HS-27A (cell line): ENCODE measurements around the gene RUVBL1.

ENCODE experiments used
- DNase-seq: peaks from one replicate; pipeline ENCODE4 v3.0.0-alpha.2; 2012; ENCODE audit warnings: low read depth, missing footprints

RUVBL1 gene

DNA sequence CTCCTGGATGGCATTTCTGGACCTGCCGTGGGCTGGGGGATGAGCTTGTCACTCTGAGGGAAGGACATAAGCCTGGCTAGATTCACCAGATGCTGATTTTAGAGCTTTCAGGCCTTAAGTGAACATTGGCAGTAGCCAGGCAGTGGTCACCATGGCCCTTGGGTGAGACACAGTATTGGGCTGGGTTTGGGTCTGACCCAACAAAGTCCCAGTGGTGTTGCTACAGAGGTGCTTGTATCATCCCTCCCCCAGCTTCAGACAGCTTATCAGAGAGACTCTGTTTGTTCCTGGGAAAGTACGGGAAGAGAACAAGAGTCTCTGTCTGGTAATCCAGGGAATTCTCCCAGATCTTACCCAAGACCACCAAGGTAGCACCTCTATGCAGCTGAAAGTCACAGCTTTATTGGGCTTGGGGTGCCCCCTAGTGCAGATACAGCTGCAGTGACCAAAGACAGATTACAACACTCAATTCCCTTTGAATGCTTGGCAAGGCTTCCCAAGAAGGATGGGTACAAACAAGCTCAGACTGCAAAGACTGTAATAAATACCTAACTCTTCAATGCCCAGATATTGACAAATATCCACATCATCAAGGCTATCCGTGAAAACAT, 9.8 kb upstream of the RUVBL1 start:
- DNase-seq, result no peak

DNA sequence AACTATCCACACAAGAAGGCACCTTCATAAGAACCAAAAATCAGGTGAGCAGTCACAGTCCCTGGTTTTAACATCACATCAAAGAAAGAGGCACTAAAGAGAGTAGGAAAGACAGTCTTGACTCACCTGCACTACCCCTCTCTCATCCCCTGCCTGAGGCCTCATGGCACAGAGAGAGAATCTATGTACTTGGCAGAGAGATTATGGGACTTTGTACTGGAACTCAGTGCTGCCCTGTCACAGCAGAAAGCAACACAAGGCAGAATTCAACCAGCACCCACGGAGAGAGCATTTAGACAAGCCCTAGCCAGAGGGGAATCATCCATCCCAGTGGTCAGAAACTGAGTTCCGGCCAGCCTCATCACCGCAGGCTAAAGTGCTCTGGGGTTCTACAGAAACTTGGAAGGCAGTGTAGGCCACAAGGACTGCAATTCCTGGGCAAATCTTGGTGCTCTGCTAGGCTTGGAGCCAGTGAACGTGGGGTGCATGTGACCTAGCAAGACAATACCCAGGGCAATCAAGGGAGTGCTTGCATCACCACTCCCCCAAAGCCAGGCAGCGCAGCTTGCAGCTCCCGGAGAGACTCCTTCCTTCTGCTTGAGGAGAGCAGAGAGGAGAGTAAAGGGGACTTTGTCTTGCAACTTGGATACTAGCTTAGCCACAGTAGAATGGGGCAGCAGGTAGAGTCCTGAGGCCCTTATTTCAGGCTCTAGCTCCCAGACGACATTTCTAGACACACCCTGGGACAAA, 8.5 kb upstream of the RUVBL1 start:
- no peak for DNase-seq

DNA sequence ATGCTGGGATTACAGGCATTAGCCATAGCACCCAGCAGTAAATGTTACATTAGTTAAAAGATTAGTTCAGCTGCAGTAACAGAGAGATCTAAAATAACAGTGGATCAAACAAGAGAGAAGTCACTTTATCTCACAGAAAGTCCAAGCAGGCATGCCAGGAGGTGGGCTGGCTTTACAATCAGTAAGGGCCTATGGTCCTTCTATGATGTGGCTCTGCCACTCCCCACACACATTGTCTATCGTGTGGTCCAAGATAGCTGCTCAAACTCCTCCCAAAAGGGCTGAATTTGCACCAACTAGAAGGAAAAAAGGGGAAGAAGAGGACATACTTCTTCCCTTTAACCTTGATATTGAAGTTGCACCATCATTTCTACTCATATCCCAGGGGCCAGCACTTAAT, 4.6 kb upstream of the RUVBL1 start:
- no peak for DNase-seq

DNA sequence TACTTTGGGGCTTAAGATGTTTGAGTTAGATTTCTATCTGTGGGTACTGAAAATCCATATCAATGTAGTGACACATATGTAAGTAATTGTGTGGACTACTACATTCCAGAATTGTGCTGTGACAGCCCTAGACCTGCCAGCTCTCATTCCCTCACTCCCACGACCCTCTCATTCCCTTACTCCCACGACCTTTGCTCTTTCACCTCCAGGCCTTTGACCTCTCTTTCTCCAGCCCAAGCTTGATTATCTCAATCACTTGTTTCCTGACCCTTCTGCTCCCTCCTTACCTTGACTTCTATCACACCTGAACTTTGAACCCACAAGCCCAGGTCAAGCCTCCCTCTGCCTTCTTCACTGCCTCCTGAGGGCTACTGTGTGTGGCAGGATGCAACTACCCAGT, 3.6 kb upstream of the RUVBL1 start:
- DNase-seq, result no peak

DNA sequence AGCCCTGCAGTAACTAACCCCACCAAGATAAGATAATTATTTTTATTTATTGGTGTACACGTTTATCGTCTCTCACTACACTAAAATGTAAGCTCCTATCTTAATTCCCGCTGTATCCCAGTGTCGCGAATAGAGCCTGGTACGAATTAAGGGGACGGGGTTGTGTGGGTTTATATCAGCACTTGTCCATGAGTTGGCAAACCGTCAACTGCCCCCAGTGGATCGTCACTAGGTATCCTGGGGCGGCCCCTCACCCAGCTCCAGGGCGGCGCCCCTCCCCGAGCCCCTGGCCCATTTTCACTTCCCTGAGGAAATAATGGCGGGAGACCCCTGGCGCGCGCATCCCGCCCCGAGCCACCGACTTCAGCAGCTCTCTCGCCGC, 465 bp downstream of the RUVBL1 start:
- DNase-seq, result no peak

DNA sequence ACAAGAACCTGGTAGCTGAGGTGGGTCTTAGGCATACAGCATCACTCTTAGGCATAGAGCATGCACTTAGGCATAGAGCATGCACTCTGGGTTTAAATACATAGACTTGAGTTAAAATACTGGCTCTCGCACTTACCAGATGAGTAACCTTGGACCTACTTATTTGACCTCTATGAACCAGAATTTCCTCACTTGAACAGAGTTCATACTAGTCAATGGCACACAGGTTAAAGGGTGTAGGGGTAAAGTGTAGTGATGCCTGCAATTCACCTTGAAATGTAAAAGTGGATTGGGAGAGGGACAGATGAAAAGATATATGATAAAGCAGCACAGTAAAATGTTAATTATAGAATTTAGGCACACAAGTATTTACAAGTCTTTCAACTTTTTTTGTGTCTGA, 1.6 kb downstream of the RUVBL1 start:
- no peak for DNase-seq

DNA sequence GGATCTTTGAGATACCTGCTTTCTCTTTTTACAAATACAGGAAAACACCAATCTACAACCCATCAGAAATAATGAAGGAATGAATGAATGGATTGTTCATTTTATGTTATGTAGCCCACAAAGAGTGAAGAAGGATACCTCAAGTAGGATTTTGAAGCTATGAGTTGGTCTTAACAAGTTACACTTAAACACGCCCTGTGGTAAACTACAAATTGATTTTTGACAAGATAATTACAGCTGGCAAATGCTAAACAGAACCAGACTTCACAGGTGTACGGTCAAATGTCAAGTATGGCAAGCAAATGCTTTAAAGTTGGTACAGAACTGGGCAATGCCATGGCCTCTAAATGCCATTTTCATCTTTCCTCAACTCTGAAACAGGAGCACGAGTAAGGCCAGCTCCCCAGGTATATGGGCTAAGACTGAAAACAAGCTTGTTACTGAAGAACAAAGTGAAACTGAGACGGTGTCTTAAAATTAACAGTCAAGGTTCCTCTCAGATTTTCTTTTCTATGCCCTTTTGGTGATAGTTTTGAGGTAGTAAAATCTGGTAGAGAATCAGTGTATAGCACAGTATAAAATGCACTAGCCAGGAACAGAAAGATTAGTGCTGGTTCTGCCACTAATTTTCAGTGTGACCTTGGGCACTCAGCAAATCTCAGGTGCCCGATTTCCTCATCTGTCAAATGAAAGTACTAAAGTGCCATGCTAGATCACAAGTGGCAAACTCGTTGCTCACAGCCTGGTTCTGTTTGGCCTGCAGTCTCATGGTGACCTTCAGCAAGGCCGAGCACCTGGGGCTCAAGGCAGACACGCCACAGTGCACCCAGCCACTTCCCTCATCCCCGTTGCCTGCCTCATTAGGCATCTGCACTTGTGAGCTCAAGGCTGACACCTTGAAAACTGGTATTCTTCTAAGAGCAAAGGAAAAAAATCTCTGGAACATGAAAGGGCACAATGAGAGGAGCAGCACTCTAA, 9.5 kb downstream of the RUVBL1 start:
- no peak for DNase-seq

DNA sequence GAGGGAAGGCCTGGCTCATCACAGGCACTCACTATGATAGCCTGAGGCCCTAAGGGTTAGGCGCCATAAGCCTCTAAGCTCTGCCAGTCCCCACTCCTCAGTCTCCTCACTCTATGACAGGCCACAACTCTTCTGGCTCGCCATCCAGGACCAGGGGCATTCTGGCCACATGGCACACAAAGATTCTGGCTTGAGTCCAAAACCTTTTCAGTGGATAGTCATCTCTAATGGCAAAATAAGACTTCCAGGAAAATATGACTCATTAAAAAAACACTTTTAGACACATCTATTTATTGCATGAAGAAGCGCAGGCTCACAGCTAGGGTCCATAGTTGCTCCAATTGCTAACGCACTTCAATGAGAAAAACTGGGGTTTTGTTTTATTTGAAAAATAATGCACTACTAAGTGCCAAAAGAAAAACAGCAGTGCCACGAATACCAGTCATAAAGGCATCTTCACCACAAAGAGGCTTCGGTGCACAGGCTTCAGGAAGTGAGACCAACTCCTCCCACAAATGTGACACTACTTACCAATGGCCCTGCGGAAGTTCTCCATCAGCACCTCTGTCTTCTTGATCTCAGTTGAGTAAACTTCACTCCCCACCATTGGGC, 11.1 kb downstream of the RUVBL1 start:
- peak; percentile 78 for DNase-seq

DNA sequence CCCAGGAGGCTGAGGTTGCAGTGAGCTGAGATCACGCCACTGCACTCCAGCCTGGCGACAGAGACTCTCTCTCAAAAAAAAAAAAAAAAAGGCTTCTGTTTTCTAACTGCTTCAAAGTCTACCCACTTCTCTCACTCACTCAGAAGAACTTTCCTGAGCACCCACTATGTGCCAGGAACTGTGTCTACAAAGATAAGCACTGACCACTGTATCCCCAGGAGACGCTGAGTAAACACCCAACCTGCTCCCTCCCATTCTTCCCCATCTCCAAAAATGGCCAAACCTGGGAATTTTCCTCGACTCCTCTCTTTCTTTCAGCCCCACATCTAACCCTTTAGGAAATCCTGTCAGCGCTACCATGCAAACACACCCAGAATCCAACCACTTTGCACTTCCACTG, 12.5 kb downstream of the RUVBL1 start:
- DNase-seq, result no peak

DNA sequence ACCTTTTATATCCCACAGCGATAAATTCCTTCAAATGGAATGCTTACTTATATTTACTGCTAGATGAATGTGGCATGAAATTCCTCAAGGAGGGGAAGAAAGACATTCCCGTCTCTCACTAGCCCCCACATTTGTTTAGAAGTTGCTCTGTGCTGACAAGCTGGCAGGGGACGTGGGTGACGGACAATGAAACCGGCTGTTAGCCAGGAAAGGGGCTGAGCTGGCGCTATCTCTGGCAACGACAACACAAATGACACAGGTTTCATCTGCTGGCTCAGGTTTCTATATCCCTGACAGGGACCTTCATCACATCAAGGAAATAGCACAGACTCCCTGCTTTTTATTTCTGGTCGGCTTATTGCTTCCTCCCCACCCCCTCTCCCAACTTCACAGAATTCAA, 15.8 kb downstream of the RUVBL1 start:
- no peak for DNase-seq

DNA sequence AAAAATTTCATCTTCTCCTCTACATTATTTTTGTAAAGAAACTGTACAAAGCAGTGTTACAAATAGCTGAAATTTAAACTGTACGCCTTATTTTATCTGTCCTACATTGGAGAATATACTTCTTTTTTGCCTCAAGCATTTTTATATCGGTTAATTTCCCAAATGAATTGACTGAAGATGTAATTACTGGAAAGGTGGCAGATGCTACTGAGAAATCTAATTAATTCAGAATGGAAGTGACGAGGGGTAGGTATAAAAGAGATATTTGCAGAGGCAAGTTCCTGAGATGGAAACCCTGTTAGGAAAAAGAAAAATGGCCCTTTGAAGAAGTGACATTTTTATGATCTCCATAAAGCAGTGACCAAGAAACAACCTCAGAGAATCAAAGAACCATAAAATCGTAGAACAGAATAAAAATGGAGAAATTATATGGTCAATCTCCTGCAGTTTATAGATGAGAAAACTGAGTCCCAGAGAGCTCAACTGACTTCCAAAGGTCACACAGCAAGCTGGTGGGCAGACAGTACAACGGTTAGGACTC, 20.4 kb downstream of the RUVBL1 start:
- no peak for DNase-seq

DNA sequence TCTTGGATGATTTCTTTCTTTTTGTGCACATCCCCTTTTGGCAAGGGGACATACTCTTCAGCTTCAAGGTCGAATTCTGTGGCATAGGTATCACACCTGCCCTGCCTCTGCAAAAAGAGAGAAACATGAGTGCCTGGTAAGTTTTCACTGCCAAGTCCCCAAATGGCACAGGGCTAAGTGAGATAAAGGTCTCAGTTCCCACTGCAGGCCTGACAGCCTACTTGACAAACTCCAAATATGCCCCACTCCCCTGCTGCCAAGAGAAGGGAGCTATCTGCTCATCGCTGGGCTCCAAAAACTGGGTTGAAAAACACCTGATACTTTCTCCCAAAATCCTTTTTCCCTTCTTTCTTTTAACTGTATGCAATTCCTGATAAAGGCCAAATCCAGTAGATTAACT, 23.0 kb downstream of the RUVBL1 start:
- DNase-seq, result no peak

DNA sequence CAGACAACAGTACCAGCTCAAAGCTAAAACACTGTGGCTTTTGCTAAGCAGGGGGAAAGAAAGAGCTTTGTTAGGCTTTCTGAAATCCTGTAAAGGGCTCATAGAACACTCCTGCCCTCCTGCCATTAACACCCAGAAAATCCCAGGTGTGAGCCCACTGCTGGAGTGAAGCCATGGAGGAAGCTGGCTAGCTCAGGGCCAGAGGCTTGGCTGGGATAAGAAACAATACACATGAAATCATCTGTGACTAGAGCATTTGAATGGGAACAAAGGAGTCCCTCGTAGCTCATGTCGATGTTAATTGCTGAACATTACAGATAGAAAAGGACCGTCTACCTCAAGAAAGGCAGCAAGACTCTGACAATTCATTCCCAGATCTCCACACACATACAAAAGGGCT, 23.5 kb downstream of the RUVBL1 start:
- no peak for DNase-seq

DNA sequence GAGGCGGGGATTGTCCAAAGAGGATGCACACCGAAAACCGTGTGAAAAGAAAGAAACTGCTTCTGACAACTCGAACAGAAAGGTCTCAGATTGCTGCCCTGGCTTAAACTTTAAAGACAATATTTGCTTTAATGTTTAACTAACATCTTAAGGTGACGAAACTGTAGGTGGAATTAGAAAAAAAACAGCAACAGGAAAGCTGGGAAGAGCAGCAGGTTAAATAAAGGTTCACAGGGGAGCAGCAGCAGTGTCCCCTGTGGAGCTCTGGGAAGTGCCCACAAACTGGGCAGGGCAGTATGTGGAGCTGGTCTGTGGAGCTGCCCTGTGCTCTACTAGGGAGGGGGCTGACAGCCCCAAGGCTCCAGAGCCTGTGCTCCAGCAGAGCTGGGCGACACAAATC, 25.4 kb downstream of the RUVBL1 start:
- DNase-seq, result no peak

DNA sequence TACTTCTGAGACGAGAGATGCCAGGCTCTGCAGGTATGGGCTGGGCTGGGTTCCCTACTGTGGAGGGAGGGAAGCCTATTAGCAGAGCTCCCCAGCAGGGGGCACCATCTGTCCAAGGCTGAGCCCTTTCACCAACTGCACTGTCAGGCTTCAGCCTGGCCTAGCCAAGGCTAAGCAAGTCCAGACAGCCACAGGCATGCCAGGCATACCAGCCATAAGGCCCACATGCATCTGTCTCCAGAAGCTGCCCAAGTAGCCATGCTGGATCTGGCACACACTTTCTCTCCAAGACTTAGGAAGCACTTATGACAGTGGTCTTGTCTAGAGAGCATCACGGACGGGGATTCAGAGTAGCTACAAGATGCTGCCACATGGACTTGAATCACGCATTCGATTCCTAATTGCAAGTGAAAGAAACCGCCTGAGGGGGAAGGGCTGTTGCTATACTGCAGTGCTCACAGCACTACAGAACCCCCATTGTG, 28.3 kb downstream of the RUVBL1 start:
- peak; percentile 56 for DNase-seq

DNA sequence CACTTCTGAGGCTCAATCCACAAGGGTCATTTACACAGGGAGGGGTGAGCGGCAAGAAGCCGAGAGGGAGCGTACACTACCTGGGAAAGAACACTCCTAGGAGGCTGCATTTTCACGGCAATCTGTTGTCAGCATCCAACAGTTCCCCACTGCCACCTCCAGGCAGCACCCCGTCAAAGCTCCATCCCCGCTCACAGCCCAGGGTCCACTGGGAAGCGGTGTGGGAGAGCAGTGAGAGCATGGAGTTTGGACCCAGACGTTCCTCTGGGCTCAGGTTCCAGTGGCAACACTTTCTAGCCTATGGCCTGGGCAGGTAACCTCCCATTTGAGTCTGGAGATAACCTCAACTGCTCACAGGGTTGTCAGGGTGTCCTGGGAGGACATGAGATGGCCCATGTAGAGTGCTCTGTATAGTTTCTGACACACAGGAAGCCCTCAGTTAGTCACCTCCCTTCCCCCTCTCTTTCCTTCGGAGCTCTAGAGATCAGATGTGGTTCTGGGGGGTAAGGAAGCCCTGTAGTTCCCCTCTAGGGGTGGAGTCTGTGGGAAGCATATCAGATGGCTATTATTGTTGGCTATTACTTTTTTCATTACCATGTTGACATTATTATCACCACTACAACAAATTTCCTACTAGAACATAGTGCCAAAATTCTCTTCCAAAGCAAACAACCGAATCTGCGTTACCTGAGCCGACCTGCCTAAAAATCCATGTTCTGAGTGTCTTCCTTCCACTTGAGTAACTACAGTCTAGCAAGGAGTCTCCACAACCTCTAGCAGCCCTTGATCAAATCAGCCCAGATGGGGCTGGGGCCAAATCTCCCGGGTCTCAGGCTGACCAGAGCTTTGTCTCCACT, 29.1 kb downstream of the RUVBL1 start:
- DNase-seq, result no peak

DNA sequence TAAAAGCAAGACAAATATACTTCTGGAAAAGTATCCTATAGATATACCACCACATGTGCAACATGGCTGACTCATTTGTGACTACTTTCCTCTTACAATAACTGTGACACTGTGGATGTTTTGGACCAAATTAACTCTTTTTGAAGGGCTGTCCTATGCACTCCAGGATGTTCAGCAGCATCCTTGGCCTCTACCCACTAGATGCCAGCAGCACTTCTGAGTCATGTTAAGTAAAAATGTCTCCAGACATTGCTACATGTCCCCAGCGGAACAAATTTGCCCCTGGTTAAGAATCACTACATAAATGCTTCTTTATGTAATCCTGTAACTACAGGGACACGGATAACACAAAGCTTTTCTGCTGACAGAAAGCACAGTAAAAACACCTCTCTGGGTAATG, 32.0 kb downstream of the RUVBL1 start:
- no peak for DNase-seq

DNA sequence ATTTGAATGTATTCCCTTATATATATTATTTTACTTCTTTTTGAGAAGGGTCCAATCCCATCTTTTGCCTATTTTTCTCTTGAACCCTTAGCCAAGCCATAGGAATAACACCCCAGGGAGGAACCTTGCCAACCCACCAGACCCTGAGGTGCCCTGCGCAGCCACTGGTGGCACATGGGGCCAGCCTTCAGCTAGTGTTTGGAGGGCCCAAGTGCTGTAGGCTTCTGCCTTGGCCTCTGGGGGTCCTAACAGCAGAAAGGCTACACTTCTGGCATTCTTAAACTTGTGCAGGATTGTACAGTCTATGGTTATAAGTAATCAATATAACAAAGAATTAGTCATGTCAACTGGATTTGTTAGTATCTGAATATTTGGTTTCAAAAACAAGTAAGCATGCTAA, 34.5 kb downstream of the RUVBL1 start:
- no peak for DNase-seq

DNA sequence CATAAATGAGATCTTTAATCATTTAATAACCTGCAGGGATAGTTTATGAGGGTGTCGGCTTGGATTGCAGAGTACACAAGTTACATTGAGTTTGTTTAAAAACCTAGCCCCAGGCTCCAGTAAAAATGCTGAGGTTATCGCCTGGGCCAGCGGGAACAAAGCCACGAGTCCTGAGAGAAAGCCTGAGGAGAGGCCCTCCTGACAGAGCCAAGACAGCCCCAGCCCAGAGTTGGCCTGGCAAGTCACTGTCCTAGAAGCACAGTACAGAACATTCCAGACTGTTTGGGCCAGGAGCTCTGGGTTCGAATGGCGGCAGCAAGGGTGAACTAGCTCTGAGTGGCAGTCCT, 39.0 kb downstream of the RUVBL1 start:
- no peak for DNase-seq

DNA sequence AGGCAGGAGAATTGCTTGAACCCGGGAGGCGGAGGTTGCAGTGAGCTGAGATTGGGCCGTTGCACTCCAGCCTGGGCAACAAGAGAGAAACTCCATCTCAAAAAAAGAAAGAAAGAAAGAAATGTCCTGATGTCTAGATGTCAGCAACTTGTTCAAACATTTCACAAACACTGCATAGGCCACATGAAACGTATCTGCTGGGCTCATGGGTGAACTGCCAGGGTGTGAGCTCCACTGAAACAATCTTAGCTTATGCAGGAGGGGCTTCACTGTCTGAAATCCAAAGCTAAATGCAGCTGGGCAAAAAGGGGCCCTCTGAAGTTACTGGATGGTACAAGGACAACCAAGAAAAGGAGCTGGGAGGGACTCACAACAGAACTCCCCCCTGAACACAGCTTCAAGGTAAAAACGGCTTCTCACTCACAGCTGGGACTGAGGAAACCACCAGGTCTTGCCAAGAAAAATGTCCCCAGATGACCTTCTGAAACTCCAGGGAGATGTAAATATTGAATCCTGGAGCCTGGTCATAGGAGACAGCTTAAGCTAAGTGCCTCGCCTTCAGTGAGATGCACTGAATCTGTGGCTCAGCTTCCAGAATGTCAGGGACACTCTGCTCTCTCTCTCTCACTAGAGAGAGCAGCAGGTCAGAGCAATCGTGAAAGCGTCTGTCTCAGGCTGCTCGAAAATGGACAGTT, 39.5 kb downstream of the RUVBL1 start:
- no peak for DNase-seq

DNA sequence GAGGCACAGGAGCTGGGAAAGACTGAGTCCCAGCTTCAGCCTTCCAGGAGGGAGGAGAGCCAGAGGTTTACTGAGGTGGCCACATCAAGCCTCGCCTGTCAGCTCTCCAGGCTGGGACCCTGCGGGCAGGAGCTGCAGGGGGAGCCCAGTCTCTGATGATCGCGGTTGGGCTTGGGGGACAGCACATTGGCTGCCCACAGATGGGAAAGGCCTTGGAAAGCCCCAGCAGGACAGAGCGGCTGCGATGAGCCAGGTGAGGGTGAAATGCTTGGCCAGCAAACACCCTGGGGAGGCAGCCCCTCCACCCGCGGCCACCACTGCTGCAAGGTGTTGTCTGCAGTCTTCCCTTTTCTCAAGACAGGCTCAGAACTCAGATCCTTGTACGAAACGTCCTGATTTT, 40.2 kb downstream of the RUVBL1 start:
- no peak for DNase-seq
